Fibroblast of skin of left biceps (primary cell): ENCODE results near the gene TSPAN10.
A peak's percentile ranks its signal among the peaks of the same experiment; 100 is the strongest.
"Not testable (repeated sequence)": the region's sequence is repeated elsewhere in the genome, so short reads cannot be mapped to it uniquely, and the experiment has no call there.

Experiments used
- DNase-seq, 2 experiments: peaks; one replicate each; pipeline ENCODE4 v3.0.0-alpha.2; 2013; ENCODE audit warnings: low read depth in 2 of 2

TSPAN10 gene

DNA sequence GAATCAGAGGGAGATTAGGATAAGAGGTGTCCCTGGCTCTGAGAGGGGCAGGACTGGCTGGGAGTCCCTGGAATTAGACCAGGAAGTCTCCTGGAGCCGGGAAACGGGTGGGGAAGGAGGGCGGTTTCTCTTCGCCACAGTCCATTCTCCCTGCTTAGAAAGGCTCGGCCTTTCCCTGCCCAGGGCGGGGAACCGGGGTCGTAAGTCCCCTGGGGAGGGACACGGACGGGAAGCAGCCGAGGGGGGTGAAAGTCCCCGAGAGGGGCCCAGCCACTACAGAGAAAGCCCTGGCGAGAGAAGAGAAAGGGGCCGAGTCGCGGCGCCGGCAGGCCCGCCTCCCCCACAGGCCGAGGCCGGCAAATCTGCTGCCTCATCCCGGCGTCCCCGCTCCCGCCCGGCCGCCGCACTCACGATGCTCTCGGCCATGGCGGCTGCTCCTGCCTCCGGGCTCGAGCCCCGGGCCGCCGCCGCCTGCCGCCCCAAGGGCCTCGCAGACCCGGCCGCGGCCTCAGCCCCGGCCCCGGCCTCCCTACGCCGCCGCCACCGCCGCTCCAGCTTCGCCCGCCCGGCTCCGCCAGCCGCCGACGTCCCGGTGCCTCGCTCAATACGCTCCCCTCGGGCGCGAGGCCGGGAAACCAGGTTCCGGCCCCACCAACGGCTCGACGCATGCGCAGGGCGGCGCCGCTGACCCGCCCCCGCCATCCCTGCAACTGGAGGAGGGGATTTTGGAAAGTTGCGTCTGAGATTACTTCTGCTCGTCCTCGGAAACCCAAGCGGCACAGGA, at the start of gene TSPAN10, which contains the start of gene NPLOC4:
Gene TSPAN10 (plus strand): TSS at position 692 of the 784 bp plus-strand sequence. CDS start 5,217 bp downstream, outside the sequence.
Gene NPLOC4 (minus strand): TSS at position 608 of the 784 bp plus-strand sequence. CDS start 182 bp downstream, at position 426.
- DNase-seq = peak; percentile 55 to 64

DNA sequence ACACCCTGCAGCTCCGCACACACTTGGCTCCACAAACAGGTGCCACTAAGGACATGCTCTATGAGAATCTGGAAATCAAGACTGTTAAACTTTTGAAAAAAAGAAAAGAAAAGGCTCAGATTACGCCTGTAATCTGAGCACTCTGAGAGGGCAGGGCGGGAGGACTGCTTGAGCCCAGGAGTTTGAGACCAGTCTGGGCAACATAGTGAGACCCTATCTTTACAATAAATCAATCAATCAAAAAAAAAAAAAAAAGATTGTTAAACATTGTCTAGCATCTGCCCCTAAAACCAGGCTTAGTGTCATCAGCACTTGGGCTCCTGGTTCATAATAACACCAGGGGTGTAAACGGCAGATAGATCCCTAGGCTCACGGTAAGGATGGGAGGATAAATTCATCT, 47.4 kb upstream of the TSPAN10 start:
- DNase-seq = no peak

DNA sequence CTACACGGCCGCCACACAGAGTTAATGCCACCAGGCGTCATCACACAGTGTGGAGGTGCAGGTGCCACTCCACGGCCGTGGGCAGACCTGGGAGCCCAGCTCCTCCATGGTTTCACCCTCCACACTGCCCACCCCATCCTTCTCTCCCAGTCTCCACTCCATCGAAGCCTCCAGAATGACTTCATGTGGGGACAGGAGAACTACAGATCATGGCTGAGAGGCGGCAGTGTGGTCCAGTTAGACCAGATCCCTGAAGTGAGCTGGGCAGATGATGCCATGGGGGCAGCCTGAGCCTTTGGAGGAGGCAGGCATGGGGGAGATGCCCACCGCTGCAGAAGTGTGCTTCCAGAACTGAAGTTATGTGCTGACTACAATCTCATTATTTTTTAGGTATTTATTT, 46.9 kb upstream of the TSPAN10 start:
- no peak for DNase-seq

DNA sequence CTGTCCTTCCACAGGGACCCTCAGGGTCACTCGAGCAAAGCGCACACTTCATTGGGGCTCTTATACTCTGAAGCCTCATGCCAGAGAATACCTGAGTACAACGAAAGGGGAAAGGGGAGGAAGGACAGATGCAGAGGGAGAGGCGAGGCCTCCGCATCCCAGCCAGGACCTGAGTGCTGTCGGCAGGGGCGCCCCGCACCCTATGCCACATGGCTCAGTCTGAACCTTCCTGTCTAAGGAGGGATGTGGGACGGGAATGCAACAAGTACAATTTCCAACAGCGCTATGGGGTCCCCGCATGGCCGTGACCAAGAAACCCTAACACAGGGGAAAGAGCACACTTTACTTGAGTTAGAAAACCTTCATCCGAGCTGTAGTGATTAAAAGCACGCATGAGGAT, 45.0 kb upstream of the TSPAN10 start:
- DNase-seq = no peak

DNA sequence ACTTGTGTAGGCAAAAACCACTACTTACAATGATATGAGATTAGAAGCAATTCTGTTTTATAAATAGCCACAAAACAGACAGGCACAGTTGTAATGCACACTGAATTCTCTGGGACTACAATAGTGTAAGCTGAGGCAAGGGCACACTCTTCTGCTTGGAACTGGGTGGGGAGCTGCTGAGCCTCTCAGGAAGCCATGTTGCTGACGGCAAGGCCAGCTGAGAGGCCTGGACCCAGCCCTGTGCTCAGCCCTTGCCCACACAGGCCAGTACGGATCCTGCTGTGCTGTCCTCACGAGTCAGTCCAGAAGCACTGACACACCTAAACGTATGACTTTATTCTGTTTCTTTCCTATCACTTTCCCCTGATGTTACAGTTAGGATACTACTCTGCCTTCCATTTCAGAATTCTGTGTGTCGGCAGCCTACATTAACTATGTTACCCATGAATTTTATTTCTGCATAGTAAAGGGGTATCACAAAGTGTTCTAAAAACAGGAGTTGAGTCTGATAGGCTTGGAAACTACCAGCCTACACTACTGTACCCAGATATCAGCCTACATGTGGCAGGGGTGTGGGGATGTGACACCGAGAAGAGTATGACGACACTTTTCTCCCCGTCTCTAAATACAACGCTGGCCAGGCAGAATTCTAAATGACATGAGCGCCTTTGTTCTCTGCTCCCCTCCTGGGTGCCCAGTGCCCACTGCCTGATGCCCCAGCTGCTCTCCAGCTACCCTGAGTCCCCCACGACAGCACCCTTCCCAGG, 43.7 kb upstream of the TSPAN10 start:
- DNase-seq = no peak

DNA sequence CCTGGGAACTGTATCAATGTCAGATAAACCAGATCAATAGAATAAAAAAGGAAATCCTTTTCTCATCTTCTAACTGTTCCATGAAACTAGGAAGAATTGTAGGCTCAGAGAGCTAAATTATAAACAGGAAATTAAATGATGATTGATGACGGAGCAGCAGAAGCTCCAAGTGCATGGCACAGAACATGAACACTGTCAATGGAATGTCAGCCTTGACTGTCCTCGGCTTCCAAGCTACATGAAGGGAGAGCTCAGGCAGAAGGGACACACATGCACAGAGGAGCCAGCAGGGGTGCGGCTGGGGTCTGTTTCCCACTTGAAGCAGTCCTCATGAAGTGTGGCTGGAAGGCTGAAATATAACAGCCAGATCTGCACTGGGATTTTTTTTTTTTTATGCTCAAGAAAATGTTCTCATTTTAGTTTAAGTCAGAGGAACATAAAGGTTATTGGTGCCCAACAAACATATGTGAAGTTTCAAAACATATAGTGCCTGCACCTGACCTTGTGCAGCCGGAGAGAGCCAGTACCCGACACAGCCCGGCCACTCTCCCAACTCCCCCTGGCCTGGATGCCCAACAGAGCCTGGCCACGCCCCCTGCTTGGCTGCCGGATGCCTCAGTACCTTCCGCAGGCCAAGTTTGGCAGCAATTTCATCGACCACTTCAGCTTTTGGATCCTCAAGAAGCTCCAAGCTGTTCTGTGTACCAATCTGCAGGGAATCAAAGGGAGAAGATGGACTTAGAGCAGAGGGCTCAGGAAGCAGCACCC, 37.1 kb upstream of the TSPAN10 start:
- DNase-seq = peak; percentile 38 to 46

DNA sequence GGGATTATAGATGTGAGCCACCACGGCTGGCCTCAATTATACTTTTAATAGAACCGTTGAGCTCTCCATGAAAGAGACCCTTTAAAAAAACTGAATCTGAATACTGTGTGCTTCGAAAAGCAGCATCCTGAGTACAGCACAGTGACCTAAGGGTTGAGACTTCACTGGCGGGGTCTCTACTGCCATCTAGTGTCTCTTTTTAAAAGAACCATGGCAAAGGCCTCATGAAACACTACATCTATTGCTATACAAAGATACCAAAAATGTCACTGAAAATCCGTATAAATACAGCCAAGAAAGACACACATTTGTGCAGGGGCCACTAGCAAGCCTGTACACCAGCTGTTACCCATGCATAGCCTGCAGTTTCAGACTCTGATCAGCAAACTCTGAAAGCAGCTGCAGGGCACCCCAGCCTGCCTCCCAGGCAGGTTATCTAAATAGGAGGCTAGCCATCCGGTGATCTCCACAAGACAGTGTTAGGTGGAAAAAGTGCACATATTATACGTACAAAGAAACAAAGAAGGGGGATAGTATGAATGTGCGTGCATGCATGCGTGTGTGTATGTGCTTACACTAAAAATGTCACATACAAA, 35.4 kb upstream of the TSPAN10 start:
- peak; percentile 40 to 47 for DNase-seq

DNA sequence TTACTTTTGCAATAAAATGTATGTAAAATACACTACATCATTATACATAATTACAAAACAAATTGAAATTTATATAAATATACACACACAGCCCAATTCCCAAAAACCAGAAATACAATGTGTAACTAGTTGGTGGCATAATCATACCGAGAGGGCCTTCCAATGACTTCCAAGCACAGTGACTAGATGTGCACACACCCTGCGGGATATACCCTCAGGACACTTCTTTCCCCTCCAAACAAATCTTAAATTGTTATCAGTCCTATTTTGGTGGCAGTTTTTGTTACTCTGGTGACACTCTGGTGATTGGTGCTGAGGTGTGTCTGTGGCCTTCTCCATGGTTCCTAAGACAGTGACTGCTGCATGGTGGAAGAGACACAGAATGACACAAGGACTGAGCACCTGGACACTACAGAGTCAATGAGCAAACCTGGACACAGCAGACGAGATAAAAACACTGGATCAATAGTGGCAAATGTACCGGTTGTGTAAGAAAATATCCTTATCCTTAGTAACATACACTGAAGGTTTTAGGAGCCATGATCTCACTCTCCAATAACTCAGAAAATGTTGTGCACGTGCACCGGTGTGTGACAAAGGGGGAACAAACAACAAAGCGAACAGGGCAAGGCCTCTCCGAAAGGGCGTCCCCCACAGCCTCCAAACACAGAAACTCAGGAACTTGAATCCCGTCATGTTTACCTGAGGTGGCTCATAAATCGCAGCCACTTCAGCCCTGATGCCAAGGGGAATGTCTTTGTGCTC, 33.0 kb upstream of the TSPAN10 start:
- DNase-seq = no peak

DNA sequence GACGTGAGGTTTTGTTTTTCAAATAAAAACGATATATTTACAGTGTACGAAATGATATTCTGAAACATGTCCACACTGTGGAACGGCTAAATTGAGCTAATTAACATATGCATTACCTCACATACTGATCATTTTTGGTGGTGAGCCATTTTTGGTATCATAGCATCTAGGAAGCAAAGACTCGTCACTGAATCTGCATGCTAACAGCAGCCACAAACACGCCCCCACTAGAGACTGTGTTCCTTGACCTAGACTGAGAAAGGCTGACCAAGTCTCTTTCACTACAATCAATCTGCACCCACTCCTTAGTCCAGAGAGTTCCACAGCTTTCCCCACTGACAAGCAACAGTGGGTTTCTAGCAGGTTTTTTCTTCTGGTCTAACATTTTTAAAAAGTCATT, 29.6 kb upstream of the TSPAN10 start:
- DNase-seq = no peak

DNA sequence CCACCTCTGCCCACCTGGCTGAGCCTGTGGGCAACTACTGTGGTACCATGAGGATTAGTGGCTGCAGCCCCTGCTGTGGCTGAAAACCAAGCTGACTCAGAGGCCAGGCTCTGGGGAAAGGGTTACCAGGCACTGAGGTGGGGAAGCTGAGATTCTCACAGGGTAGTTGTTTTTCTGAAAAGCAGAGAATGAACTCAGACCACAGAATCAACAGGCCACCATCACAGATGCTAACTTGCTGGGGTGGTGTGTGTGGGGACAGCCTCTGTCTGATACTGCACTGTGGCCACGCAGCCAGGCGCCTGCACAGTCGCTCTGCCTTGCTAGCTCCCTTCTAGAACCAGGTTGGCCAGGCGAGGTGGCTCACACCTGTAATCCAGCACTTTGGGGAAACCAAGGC, 28.9 kb upstream of the TSPAN10 start:
- DNase-seq = no peak

DNA sequence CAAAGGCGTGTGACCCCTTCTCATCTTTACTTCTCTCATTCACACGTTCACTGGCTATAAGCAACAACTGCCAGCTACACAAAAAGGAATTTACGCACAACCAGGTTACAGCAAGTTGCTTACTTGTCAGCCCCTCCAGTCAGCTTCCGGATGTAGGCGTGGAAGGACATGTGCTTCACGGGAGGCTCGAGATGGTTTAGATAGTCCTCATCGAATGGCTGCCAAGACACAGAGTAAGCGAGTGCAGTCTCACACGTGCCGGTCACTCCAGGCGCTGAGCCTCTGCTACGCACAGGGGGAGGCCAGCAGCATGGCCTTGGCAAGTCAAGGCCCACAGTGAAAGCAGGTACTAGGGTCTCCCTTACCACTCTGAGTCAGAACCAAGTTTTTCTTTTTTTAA, 28.4 kb upstream of the TSPAN10 start:
- DNase-seq = no peak

DNA sequence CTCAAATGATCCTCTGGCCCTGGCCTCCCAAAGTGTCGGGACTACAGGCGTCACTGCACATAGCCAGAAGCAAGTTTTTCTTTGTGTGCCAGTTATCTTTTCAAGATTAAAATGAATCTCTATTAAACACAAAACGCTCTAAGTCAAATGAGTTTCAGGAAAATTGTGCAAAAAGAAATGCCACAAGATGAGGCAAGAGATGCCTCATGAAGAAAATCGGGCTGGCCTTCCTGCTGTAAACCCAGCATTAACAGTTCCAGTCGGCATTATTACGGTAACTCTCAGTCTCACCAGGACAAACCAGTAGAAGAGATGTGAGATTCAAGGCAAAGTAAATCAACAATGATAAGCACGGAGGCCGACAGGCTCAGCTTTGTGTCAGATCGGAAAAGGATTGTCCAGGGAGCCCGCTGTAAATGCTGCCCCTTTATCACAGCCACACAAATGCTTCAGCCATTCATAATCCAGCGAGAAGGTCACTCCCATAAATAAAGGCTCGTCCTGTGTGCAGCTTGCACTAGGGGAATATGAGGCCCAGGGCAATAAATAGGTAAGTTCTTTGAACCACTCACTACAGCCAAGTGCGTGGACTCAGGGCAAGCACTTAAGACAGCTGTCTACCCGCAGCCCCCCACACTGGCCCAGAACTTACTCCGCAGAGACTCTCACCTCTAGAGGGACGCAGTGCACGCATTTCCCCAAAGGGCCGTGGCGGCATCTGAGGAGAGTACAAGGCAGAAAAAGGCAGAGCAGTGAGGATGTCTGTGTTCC, 27.3 kb upstream of the TSPAN10 start:
- no peak for DNase-seq

DNA sequence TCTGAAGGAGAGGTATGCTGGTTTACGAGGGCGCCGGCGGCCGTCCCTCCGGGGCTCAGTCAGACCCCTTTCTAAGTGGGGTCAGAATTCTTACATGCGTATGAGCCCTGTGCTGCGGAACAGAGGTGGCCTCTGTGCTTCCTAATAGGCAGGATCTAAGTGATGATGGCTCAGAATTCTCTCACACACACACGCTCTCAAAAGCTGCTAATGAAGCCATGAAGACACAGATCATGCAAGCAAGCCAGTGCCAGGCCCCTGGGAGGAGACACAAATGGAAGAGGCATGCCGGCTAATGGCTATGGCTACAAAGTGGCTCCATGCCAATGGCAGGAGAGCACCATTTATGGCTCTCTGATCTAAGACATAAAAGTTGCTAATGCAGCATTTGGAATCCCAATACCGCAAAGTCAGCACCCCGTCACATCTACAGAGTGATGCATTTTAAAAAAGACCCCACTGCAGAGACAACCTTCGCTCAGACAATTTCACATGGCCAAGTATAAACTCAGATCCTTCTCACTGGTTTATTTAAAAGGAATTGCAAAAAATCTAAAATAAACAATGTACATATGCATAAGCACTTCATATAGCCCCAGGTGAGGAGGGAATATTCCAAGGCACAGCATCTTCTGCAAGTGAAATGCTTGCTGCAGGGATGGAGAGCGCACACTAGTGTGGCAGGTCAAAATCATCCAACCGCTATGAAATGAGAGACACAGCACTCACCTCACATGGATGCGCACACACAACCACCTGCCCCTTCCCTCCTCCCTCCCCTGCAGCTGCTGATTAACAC, 24.6 kb upstream of the TSPAN10 start:
- no peak for DNase-seq

DNA sequence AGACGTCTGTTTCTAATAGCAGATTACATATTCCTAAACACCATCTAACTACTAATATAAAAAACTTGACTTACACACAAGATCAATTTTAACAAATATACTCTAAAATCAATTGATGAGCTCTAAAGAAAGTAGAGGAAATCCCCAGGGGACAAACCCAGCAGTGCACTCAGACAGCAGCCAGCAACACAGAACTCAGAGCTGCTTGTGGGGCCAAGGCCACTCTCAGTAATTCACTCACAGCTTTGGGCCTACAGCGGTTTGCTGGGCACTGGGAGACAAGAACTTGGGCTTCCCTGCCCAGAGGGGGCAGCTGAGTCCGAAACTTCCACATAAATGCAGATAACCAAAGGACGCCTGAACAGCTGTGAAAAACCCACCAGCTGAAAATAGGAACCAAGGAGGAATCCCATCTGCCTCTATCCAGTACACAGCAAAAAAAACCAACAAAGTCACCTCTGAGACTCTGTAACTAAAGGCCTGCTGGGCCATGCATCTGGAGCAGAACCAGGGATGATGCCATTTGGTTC, 21.5 kb upstream of the TSPAN10 start:
- DNase-seq = no peak

DNA sequence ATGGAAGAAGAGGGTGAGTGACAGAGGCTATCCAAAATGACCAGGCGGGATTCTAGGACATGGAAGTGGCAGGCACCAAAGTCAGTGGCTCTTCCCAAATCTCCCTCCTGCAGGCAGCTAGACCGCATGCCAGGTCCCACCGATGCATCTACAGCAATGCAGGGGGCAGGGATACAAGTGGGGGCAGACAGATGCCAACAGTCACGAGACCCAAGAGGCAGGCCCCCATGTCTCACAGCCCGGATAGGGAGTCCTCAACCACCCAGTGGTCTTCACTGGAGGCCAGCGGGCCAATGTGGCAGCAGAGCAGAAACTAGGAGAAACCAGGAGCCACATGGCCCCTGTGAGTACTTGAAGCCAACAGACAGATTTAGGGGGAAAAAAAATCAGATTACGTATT, 20.1 kb upstream of the TSPAN10 start:
- DNase-seq = no peak

DNA sequence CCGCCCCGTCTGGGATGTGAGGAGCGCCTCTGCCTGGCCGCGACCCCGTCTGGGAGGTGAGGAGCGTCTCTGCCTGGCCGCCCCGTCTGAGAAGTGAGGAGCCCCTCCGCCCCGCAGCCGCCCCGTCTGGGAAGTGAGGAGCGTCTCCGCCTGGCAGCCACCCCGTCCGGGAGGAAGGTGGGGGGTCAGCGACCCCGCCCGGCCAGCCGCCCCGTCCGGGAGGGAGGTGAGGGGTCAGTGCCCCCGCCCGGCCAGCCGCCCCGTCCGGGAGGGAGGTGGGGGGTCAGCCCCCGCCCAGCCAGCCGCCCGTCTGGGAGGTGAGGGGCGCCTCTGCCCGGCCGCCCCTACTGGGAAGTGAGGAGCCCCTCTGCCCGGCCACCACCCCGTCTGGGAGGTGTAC, 18.7 kb upstream of the TSPAN10 start:
- not testable (repeated sequence) for DNase-seq

DNA sequence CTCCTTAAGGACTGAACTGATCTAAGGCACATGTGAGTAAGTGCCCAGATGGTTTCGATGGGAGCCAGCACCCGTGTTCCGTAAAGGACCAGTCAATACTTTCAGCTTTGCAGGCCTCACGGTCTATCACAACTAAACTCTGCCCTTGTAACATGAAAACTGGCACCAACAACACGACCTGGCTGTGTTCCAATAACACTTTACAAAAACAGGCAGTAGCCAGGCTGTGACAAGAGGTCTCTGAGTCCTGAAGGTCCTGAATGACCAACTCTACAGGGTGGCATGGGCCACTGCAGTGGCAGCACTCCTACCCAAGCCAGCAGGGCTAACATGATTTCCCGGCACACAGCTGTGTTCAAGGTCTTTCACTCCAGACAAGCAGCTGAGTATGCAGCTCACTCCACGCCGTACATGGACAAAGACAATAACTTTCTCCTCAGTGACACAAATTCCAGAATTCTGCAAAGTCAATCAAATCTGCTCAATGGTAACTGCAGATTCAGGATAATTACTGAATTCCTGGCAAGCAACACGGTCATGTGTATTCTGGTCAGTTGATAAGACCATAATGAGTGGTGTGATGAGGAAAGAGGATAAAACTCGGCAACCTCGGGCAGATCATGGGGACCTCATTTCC, 15.4 kb upstream of the TSPAN10 start:
- no peak for DNase-seq

DNA sequence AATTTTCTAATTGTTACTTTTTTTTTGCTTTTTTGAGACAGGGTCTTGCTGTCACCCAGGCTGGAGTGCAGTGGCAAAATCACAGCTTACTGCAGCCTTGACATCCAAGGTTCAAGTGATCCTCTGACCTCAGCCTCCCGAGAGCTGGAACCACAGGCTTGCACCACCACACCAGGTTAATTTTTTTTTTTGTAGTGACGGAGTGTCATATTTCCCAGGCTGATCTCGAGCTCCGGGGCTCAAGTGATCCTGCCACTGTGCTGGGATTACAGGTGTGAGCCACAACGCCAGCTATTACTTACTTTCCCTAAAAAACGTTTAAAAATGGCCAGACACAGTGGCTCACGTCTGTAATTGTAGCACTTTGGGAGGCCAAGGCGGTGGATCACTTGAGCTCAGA, 6.7 kb upstream of the TSPAN10 start:
- no peak for DNase-seq

DNA sequence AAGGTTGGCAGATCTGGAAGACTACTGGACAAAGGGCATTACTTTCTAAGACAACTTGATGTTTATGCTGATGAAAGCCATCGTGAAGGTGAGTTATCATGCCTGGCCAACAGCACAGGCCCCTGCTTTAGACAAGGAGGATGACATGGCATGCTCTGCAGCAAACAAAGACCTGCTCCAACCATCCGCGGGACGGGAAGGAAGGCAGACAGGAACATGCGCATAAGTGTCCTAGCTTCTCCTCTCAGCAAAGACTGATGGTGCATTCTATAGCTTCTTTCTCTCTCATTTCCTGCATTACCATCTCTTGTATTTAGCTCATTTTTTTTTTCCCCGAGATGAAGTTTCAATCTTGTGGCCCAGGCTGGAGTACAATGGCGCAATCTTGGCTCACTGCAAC, 5.5 kb upstream of the TSPAN10 start:
- DNase-seq = no peak
